Muscle of leg (tissue), 11 donors: ENCODE data around the gene KIAA0232. TPM values are rescaled to one million over a fixed set of nuclear protein-coding genes. Genes with fewer than 3 reads are reported as not detected.

Experiments
- DNase-seq: peaks from one replicate; pipeline ENCODE4 v3.0.0; 2013
- H3K27ac ChIP-seq: one replicate; pipeline ENCODE4 v1.5.1; 2013; ENCODE audit warnings: mild to moderate bottlenecking, low read length, control low read depth
- H3K27me3 ChIP-seq: one replicate; pipeline ENCODE4 v1.6.1; 2013; ENCODE audit warnings: low read length; ENCODE audit not compliant: control insufficient read depth, insufficient read depth
- H3K36me3 ChIP-seq: one replicate; pipeline ENCODE4 v1.6.1; 2013; ENCODE audit warnings: low read length; ENCODE audit not compliant: control insufficient read depth, insufficient read depth
- H3K4me1 ChIP-seq: one replicate; pipeline ENCODE4 v1.6.1; 2013; ENCODE audit warnings: low read length; ENCODE audit not compliant: control insufficient read depth, insufficient read depth
- H3K4me3 ChIP-seq: one replicate; pipeline ENCODE4 v1.5.1; 2013; ENCODE audit warnings: low read length, control low read depth
- H3K9me3 ChIP-seq: replicated peaks from 2 replicates; pipeline ENCODE4 v1.6.1; 2013; ENCODE audit warnings: low read depth, low read length; ENCODE audit not compliant: control insufficient read depth
- WGBS: methylation state at CpG from one replicate; pipeline ENCODE4 v1.1.5; 2013; ENCODE audit warnings: missing lambda C conversion rate; ENCODE audit not compliant: insufficient coverage; 5-methylcytosine and 5-hydroxymethylcytosine counted together
- polyA plus RNA-seq, 8 donors: library from polyadenylated mRNA; unstranded; fragments of 120-200 nt; gene quantifications; one replicate each; pipeline versions ENCODE4 v1.2.1 to v1.2.3, GENCODE V29; 2013; ENCODE audit warnings: inconsistent platforms in 1 of 8, low replicate concordance in 1 of 8; ENCODE audit not compliant: insufficient read length in 8 of 8, insufficient read depth in 1 of 8
- total RNA-seq: library from RNA; stranded (reverse); fragments of 120-200 nt; gene quantifications from one replicate; pipeline ENCODE4 v1.2.4, GENCODE V29; 2013

Gene KIAA0232
- total and polyA plus RNA-seq, 9 donors: 12.3 to 23.3 (median 20.4) TPM

DNA sequence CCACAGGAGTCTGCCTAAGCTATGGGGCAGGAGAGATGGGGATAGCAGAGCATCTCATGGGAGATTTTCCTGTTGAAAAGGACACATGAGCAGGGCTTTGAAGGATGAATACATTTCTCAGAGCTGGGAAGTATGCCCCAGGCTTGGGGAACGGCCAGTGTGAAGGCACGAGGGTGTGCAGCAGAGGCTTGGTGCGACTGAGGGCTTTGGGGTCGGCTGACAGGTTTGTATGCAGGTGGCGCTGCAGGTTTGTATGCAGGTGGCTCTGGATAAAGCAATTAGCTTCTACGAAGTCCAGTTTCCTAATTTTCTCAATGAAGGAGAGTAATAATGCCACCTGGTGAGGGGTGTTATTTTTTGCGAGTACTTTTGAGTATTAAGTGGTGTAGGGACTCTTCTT, 6.8 kb upstream of the KIAA0232 start:
- 66% methylated on average over 5 of the region's 7 CpGs for WGBS
- H3K27ac ChIP-seq: no peak overlapping the region
- no peaks in the 10 kb centered on the region for H3K9me3 ChIP-seq
- peaks cover 25% of the 10 kb centered on the region for H3K4me1 ChIP-seq
- DNase-seq: no peak
- no peak overlapping the region for H3K4me3 ChIP-seq
- H3K27me3 ChIP-seq: peaks cover 6% of the 10 kb centered on the region
- no peaks in the 10 kb centered on the region for H3K36me3 ChIP-seq

DNA sequence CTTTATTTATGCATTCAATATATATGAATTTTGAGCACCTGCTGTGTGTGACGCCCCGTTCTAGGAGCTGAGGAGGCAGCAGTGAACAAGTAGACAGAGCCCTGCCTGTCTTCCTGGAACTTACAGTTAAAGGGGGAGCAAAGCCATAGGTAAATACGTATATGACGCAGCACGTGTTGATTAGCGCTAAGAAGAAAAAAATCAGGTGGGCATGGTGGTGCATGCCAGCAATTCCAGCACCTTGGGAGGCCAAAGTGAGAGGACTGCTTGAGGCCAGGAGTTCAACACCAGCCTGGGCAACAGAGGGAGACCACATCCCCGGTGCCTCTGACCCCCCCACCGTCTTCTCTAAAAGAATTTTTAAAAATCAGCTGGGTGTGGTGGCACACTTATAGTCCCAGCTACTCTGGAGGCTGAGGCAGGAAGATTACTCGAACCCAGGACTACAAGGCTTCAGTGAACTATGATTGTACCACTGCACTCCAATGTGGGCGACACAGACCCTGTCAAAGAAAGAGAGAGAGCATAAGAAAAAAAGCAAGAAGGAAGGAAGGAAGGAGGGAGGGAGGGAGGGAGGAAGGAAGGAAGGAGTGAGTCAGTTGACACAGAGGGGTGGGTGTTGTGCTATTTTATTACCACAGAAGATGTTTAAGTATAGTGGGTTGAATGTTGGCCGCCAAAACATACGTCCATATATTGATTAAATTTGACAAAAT, 5.4 kb upstream of the KIAA0232 start:
- peaks cover 6% of the 10 kb centered on the region for H3K27me3 ChIP-seq
- no peak overlapping the region for H3K4me3 ChIP-seq
- H3K36me3 ChIP-seq: no peaks in the 10 kb centered on the region
- WGBS: 79% methylated on average over 10 of the region's 12 CpGs
- H3K9me3 ChIP-seq: no peaks in the 10 kb centered on the region
- peaks cover 13% of the 10 kb centered on the region for H3K4me1 ChIP-seq
- DNase-seq: no peak
- H3K27ac ChIP-seq: no peak overlapping the region

DNA sequence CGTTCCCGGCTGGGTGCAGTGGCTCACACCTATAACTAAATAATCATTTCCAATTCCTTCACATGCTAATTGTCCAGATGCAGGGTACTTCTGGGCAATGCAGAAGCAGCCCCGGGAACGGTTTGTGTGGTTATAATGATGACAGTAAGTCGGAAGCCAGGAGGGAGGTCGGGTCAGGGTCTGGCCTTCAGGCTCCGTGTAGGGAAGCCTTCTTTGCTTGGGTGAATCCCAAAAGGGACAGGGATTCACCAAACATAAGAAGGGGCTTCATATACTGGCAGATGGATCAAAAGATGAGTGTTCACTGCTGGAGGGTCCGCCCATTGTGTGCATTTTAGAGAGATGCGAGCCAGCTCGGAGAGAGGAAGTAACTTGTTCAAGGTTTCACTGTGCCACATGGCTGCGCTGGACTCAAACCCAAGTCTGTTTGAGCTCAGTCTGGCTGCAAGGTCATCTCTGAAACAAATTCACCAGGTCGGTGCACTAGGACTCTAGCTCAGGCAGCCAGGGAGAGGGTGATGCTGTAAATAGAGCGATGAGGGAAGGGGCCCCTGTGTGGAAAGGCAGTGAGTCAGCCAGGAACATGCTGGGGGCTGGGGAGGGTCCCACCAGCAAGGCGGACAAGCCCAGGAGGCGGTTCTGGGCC, 4.8 kb upstream of the KIAA0232 start:
- Histone ChIP-seq H3K4me1 (peaks cover 6% of the 10 kb centered on the region), H3K4me3 (no peak overlapping the region), H3K9me3 (no peaks in the 10 kb centered on the region), H3K36me3 (no peaks in the 10 kb centered on the region), H3K27ac (no peak overlapping the region), H3K27me3 (peaks cover 6% of the 10 kb centered on the region)
- no peak for DNase-seq
- 66% methylated on average over 10 of the region's 15 CpGs for WGBS

DNA sequence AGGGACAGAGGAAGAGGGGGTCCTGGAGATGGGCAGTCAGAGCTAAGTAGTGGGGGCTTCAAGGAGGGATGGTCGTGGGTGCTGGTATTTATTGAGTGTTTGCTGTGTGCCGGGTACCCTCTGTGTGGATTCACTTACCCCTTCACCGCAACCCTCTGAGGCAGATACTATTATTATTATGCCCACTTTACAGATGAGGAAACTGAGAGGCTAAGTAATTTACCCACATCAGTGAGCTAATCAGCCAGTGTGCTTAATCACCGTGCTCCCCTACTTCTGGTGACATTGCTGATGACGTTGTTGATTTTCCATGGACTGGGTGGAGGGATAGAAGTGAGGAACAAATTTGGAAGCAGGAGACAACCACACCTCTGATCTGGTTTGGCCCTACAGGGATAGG, 4.1 kb upstream of the KIAA0232 start:
- no peaks in the 10 kb centered on the region for H3K9me3 ChIP-seq
- no peak overlapping the region for H3K4me3 ChIP-seq
- WGBS: 94% methylated on average over 3 of the region's 5 CpGs
- no peak overlapping the region for H3K27ac ChIP-seq
- peaks cover under 1% of the 10 kb centered on the region for H3K4me1 ChIP-seq
- H3K36me3 ChIP-seq: no peaks in the 10 kb centered on the region
- DNase-seq: no peak
- peaks cover 6% of the 10 kb centered on the region for H3K27me3 ChIP-seq

DNA sequence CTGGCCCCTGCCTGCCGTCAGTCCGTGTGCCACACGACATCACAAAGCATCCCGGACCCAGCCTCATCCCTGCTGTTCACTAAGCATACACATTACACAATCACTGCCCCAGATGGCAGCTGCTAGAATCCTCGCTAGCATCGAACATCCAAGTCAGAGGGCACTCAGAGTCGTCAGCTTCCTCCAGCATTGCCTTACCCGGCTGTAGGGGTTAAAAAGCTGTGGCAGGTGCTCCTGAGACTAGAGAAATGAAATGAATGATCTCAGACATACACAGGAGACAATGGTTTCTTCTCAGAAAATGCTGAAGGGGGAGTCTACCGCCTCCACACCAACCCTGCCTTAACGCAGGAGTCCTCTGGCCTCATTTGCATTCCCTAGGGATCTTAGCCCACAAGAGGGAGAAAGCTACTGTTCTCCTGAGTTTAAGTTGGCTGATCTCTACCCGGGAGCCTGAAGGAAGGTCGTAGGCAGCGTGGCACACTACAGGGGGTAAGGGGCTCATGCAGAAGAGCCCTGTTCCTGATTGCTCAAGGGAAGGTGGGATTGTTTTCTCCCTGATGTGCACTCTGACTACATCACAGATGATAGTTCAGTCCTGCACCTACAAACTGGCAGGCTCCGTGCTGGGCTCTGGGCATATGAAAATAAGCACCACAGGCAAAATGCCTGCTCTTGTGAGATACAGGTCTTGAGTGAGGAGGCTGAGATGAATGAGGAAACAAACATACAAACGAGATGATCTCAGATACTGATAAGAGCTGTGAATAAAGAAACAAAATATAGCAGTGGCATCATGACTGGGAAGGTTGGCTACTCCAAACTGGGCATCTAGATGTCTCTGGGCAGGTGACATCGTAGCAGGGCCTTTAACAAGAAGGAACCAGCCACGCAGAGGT, 2.6 kb upstream of the KIAA0232 start:
- Histone ChIP-seq H3K36me3 (no peaks in the 10 kb centered on the region), H3K27ac (no peak overlapping the region), H3K4me1 (peaks cover 6% of the 10 kb centered on the region), H3K9me3 (no peaks in the 10 kb centered on the region), H3K27me3 (peaks cover 6% of the 10 kb centered on the region), H3K4me3 (no peak overlapping the region)
- 54% methylated on average over 11 of the region's 17 CpGs for WGBS
- no peak for DNase-seq

DNA sequence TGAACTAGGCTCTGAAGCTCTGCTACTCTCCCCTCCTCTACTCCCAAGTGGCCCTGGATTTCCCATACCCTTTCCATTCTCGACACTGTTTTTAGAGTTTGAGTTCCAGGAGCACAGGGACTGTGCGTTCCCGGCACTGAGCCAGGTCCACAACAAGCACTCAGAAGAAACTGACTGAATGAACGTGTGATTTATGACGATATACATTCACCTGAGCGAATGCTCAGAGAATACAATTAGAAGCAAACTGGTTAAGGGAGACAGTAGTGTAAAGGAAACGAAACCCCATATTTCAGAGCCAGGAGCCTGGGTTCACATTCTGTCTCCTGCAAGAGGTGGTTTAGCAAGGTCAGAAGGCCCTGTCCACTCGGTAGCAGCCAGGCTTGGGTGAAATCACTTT, 1.4 kb upstream of the KIAA0232 start:
- no peak for DNase-seq
- Histone ChIP-seq H3K4me1 (peaks cover 10% of the 10 kb centered on the region), H3K36me3 (no peaks in the 10 kb centered on the region), H3K4me3 (no peak overlapping the region), H3K9me3 (no peaks in the 10 kb centered on the region), H3K27me3 (peaks cover 5% of the 10 kb centered on the region), H3K27ac (no peak overlapping the region)
- 64% methylated on average over 5 of the region's 8 CpGs for WGBS

DNA sequence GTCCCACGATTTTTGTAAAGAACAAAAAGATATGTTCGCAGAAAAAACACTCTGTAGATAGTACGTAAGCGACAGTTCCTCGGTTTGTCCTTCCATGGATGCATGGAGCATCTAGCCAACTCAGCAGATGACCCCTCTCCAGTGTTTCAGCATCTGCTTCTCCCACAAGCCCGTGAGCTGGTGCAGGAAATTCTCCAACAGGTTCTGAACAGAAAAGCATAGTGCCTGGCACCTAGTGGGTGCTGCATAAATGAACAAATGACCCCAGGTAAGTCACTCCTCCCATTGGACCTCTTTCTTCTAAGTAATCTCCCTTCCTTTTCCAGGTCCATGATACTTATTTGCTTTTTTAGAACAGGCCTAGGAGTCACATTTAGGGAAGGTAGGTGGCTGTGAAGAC, 966 bp upstream of the KIAA0232 start:
- H3K27me3 ChIP-seq: peaks cover 2% of the 10 kb centered on the region
- no peaks in the 10 kb centered on the region for H3K9me3 ChIP-seq
- no peaks in the 10 kb centered on the region for H3K36me3 ChIP-seq
- no peak for DNase-seq
- no peak overlapping the region for H3K27ac ChIP-seq
- H3K4me1 ChIP-seq: peaks cover 10% of the 10 kb centered on the region
- peak overlapping the region; percentile 58 for H3K4me3 ChIP-seq
- WGBS: 77% methylated on average over 6 of the region's 6 CpGs

DNA sequence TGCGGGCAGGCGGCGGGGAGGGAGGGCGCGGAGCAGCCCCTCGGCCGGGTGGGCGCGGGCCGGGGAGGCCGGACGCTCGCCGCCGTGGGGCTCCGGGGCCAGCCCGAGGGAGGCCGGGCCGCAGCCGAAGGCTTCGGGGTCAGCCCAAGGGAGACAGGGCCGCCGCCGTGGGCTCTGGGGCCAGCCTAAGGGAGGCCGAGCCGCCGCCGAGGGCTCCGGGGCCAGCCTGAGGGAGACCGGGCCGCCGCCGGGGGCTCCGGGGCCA, 251 bp downstream of the KIAA0232 start:
- no peak for DNase-seq
- under 1% methylated on average over 34 of the region's 34 CpGs for WGBS
- peak overlapping the region; percentile 95 for H3K4me3 ChIP-seq
- H3K27ac ChIP-seq: peak overlapping the region; percentile 98
- no peaks in the 10 kb centered on the region for H3K27me3 ChIP-seq
- peaks cover 10% of the 10 kb centered on the region for H3K4me1 ChIP-seq
- no peaks in the 10 kb centered on the region for H3K9me3 ChIP-seq
- H3K36me3 ChIP-seq: no peaks in the 10 kb centered on the region

DNA sequence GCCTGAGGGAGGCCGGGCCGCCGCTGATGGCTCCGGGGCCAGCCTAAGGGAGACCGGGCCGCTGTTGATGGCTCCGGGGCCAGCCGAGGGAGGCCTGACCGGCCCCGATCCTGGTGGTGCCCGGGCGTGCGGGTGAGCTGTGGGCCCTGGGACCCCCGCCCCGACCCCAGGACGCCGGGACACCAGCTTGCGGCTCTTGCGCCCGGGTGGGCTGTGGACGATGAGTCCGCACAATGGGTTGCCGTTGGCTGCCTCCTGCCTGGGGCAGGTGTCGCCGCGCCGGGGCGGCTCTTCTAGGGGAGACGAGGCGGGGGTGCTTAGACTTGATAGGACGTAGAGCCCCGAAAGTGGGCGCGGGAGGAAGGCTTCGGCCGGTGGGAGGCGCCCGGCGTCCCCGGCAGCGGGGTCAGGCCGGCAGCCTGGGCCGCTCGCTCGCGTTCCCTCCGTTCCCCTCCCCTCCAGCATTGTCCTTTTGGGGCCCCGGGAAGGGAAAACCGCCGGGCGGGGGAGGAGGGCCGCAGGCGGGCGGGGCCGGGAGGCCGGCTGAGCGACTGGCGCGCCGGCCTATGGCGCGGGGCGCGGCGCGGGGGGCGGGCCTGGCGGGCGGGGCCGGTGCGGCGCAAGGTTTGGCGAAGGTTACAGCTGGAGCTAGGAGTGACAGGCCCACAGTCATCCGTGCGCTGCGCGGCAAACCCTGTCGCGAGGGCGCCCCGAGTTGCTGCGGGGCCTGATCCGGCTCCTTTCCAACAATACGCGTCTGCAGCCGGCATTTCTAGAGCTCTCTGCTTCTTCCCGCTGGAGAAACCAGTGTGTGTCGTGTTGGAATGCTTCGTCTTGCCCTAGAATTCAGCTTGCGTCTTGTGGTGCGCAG, 819 bp downstream of the KIAA0232 start:
- H3K36me3 ChIP-seq: no peaks in the 10 kb centered on the region

More for the DNA sequence above, 819 bp downstream of the KIAA0232 start:
- Histone ChIP-seq H3K27me3 (no peaks in the 10 kb centered on the region), H3K27ac (peak overlapping the region; percentile 98), H3K4me3 (peak overlapping the region; percentile 95), H3K9me3 (no peaks in the 10 kb centered on the region), H3K4me1 (peaks cover 11% of the 10 kb centered on the region)
- DNase-seq: peak; percentile 98
- under 1% methylated on average over 80 of the region's 91 CpGs for WGBS
